MG63 (cell line): ENCODE results near the gene CDC5L. TPM values are rescaled to one million over a fixed set of nuclear protein-coding genes. Genes with fewer than 3 reads are reported as not detected.
A peak's percentile ranks its signal among the peaks of the same experiment; 100 is the strongest.

ENCODE experiments used
- DNase-seq: peaks from one replicate; pipeline ENCODE4 v3.0.0-alpha.2; 2020
- H3K27me3 ChIP-seq: fragments of 250-450 bp; sonication (Bioruptor Pico); 2 replicates; pipeline ENCODE4 v1.5.1; 2020; ENCODE audit warnings: mild to moderate bottlenecking, moderate library complexity
- H3K36me3 ChIP-seq: fragments of 250-450 bp; sonication (Bioruptor Pico); 2 replicates; pipeline ENCODE4 v1.5.1; 2020; ENCODE audit warnings: mild to moderate bottlenecking, moderate library complexity
- H3K4me3 ChIP-seq: fragments of 250-450 bp; sonication (Bioruptor Pico); 2 replicates; pipeline ENCODE4 v1.5.1; 2020; ENCODE audit warnings: mild to moderate bottlenecking, moderate library complexity
- H3K9me3 ChIP-seq: fragments of 250-450 bp; sonication (Bioruptor Pico); 2 replicates; pipeline ENCODE4 v1.5.1; 2020; ENCODE audit warnings: mild to moderate bottlenecking, moderate library complexity
- total RNA-seq: library from RNA; depleted of rRNA; stranded (reverse); fragments of >200 nt; shearing (Covaris generic); gene quantifications from 2 replicates; pipeline ENCODE4 v1.2.3, GENCODE V29; 2014; ENCODE audit warnings: low replicate concordance

CDC5L gene
- total RNA-seq, 1 experiment from 2014 or later: 89.6 TPM

- no peaks in the 10 kb centered on the region for H3K9me3 ChIP-seq
- DNase-seq: no peak
- no peak overlapping the region for H3K4me3 ChIP-seq
- peaks cover 91% of the 10 kb centered on the region for H3K36me3 ChIP-seq
- no peaks in the 10 kb centered on the region for H3K27me3 ChIP-seq
Measured at GRCh38 chr6:44397424-44398164, 10.1 kb downstream of the CDC5L start.

DNA sequence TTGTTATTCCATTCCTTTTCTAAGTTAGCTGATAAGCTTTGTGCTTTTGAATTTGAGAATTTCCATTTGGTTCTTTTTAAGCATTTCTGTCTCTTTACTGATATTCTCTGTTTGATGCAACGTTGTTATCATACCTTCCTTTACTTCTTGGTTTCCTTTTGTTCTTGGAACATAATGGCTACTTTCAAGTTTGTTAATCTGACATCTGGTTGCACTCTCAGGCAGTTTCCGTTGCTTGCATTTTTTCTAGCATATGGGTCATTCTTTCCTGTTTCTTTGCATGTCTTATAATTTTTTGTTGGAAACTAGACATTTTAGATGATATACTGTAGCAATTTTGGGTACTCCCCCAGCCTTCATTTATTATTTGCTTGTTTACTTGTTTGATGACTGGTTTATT, 12.5 kb downstream of the CDC5L start:
- DNase-seq: no peak
- Histone ChIP-seq H3K9me3 (no peaks in the 10 kb centered on the region), H3K27me3 (no peaks in the 10 kb centered on the region), H3K4me3 (no peak overlapping the region), H3K36me3 (peaks cover 93% of the 10 kb centered on the region)

DNA sequence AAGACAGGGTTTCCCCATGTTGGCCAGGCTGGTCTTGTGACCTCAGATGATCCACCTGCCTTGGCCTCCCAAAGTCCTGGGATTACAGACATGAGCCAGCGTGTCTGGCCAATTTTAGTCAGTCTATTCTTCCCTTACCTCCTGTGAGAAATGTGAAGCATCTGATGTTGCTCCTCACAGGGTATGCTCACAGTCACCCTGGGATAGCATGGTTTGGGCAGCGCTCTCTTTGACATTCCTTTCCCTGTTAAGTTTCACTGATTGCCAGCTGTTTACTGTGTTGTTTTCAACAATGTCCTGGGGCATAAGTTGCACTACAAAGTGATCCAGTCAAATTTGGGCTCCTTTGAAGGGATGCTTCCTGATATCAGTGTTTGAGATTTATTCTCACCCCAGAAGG, 13.1 kb downstream of the CDC5L start:
- no peak overlapping the region for H3K4me3 ChIP-seq
- H3K36me3 ChIP-seq: peaks cover 93% of the 10 kb centered on the region
- H3K9me3 ChIP-seq: no peaks in the 10 kb centered on the region
- no peak for DNase-seq
- H3K27me3 ChIP-seq: no peaks in the 10 kb centered on the region

DNA sequence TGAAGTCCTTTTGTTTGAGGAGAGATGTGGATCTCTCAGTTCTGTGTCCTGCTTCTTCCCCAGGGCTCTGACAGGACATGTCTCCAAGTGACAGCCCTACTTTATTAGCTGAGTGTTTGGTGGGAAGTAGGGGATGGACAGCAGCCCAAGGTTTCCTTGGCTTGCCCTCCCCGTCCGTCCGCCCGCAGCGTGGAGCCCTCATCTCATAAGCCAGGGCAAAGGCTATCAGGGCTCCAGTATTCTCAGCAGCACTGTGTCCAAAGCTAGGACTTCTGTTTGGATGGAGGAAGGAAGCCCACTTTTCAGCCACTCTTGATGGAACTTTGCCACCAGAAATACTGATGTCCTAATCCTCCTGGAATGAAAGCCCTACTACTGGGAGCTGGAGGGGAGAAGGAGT, 13.6 kb downstream of the CDC5L start:
- no peaks in the 10 kb centered on the region for H3K27me3 ChIP-seq
- H3K9me3 ChIP-seq: no peaks in the 10 kb centered on the region
- H3K4me3 ChIP-seq: no peak overlapping the region
- no peak for DNase-seq
- H3K36me3 ChIP-seq: peaks cover 93% of the 10 kb centered on the region

- Histone ChIP-seq H3K27me3 (no peaks in the 10 kb centered on the region), H3K36me3 (peaks cover 93% of the 10 kb centered on the region), H3K4me3 (no peak overlapping the region), H3K9me3 (no peaks in the 10 kb centered on the region)
- DNase-seq: no peak
Measured at GRCh38 chr6:44404022-44404714, 16.7 kb downstream of the CDC5L start.

GRCh38 chr6:44404715-44405099, 17.2 kb downstream of the CDC5L start:
- H3K4me3 ChIP-seq: no peak overlapping the region
- no peaks in the 10 kb centered on the region for H3K27me3 ChIP-seq
- H3K36me3 ChIP-seq: peaks cover 93% of the 10 kb centered on the region
- no peak for DNase-seq
- no peaks in the 10 kb centered on the region for H3K9me3 ChIP-seq

DNA sequence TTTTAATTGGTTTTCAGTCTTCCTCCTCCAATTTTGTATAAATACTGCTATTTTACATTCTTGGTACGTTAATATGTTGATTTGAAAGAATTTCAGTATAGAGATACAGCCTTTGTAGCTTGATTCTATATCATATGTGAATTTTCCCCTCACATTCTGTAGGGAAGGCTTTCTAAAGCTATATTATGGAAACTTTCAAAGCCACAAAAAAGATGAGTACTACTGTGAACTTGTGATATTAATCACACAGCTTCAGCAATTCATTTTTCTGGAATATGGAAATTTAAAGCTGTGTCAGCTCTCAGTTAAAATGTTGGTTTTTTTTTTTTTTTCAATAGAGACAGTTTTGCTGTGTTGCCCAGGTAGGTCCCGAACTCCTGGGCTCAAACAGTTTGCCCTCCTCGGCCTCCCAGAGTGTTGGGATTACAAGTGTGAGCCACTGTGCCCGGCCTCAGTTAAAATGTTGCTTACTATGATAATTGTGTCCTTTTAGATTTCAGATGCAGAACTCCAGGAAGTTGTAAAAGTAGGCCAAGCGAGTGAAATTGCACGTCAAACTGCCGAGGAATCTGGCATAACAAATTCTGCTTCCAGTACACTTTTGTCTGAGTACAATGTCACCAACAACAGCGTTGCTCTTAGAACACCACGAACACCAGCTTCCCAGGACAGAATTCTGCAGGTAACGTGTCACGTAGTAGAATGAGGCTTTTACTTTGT, 20.6 kb downstream of the CDC5L start:
- Histone ChIP-seq H3K36me3 (peaks cover 94% of the 10 kb centered on the region), H3K4me3 (no peak overlapping the region), H3K9me3 (peaks cover 5% of the 10 kb centered on the region; the same call in 1 of the 2 replicates), H3K27me3 (no peaks in the 10 kb centered on the region)
- DNase-seq: no peak

GRCh38 chr6:44409207-44409794, 21.8 kb downstream of the CDC5L start:
- Histone ChIP-seq H3K4me3 (no peak overlapping the region), H3K9me3 (peaks cover 5% of the 10 kb centered on the region; the same call in 1 of the 2 replicates), H3K27me3 (no peaks in the 10 kb centered on the region), H3K36me3 (peaks cover 92% of the 10 kb centered on the region)
- no peak for DNase-seq

- Histone ChIP-seq H3K9me3 (peaks cover 5% of the 10 kb centered on the region; the same call in 1 of the 2 replicates), H3K36me3 (peaks cover 92% of the 10 kb centered on the region), H3K27me3 (no peaks in the 10 kb centered on the region), H3K4me3 (no peak overlapping the region)
- DNase-seq: no peak
Measured at GRCh38 chr6:44410363-44410762, 22.9 kb downstream of the CDC5L start.

GRCh38 chr6:44411141-44411540, 23.6 kb downstream of the CDC5L start:
- Histone ChIP-seq H3K9me3 (peaks cover 5% of the 10 kb centered on the region; the same call in 1 of the 2 replicates), H3K27me3 (no peaks in the 10 kb centered on the region), H3K4me3 (no peak overlapping the region), H3K36me3 (peaks cover 92% of the 10 kb centered on the region)
- DNase-seq: no peak

DNA sequence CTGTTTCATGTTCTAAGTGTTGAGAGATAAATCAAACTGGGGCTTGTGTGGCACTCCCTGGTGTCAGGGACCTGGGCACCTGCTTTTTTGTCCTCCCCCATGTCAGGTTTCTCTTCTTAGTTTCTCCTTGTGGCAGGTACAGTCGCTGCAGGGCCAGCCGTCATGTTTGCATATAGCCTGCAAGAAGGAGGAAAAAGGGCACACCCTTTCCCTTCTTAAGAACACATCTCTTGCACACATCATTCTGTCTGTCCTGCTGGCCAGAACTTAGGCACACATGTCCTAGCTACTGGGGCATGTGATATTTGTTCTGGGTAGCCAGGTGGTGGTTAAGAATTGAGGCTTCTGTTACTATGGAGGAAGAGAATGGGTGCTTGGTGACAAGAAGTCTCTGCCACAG, 27.9 kb downstream of the CDC5L start:
- DNase-seq: no peak
- H3K27me3 ChIP-seq: no peaks in the 10 kb centered on the region
- H3K9me3 ChIP-seq: no peaks in the 10 kb centered on the region
- H3K36me3 ChIP-seq: peaks cover 85% of the 10 kb centered on the region
- H3K4me3 ChIP-seq: no peak overlapping the region

DNA sequence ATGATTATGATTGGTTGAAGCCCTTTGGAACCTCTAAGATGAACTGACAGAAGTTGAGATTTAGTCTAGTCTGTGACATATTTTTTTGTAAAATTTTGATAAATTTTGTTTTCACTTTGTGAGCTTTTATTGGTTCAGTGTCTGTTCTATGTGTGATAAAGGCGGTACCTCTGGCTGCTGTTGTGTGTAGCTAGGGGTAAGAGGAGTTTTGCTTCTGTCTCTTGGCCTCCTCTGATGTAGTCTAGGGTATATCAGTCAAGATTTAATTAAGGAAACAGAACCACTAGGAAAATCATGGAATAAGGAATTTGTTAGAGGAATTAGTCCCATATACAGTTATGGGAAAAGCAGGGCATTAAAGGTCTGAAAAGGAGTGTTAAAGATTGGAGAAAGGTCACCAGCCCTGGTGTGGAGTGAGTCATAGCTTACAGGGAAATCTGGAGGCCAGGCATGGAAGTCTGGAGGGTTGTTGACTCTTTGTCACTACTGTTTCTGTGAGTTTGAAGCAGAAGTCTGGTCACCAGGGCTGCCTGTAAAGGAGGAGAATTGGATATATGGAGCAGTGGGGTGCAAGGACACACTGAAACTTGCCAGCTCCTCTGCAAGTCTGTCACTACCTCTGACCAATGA, 28.5 kb downstream of the CDC5L start:
- H3K27me3 ChIP-seq: no peaks in the 10 kb centered on the region
- H3K36me3 ChIP-seq: peaks cover 87% of the 10 kb centered on the region
- peak; percentile 50 for DNase-seq
- no peaks in the 10 kb centered on the region for H3K9me3 ChIP-seq
- H3K4me3 ChIP-seq: no peak overlapping the region

GRCh38 chr6:44422531-44422930, 35.0 kb downstream of the CDC5L start:
- Histone ChIP-seq H3K36me3 (peaks cover 94% of the 10 kb centered on the region), H3K9me3 (no peaks in the 10 kb centered on the region), H3K27me3 (no peaks in the 10 kb centered on the region), H3K4me3 (no peak overlapping the region)
- no peak for DNase-seq

- H3K4me3 ChIP-seq: no peak overlapping the region
- peaks cover 96% of the 10 kb centered on the region for H3K36me3 ChIP-seq
- no peaks in the 10 kb centered on the region for H3K27me3 ChIP-seq
- no peaks in the 10 kb centered on the region for H3K9me3 ChIP-seq
- no peak for DNase-seq
Measured at GRCh38 chr6:44423306-44423705, 35.8 kb downstream of the CDC5L start.

- H3K27me3 ChIP-seq: no peaks in the 10 kb centered on the region
- peaks cover 95% of the 10 kb centered on the region for H3K36me3 ChIP-seq
- H3K9me3 ChIP-seq: no peaks in the 10 kb centered on the region
- H3K4me3 ChIP-seq: no peak overlapping the region
- DNase-seq: no peak
Measured at GRCh38 chr6:44425951-44426350, 38.4 kb downstream of the CDC5L start.

DNA sequence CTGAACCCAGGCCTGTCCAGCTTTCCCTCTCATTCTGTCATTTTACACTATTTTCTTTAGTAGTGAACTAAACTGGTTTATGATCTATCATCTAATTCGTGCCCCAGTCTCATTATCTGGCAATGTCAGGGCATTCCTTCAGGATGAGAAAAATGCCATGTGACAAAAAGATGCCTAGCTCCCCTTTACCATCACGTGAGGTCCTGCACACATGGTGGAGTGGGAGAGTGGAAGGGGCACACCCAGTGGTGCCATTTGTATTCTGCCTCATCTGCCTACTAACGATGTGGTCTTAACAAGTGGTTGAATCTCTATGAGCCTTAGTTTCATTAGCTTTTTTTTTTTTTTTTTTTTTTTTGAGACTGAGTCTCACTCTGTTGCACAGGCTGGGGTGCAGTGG, 41.2 kb downstream of the CDC5L start:
- no peaks in the 10 kb centered on the region for H3K9me3 ChIP-seq
- DNase-seq: no peak
- H3K4me3 ChIP-seq: no peak overlapping the region
- no peaks in the 10 kb centered on the region for H3K27me3 ChIP-seq
- peaks cover 95% of the 10 kb centered on the region for H3K36me3 ChIP-seq

GRCh38 chr6:44430326-44430725, 42.8 kb downstream of the CDC5L start:
- DNase-seq: no peak
- Histone ChIP-seq H3K9me3 (no peaks in the 10 kb centered on the region), H3K4me3 (no peak overlapping the region), H3K27me3 (no peaks in the 10 kb centered on the region), H3K36me3 (peaks cover 92% of the 10 kb centered on the region)
